Lung microvascular endothelial cell (primary cell): Measurements from ENCODE around the gene WDFY4. TPM values are rescaled to one million over a fixed set of nuclear protein-coding genes. Genes with fewer than 3 reads are reported as not detected.

ENCODE experiments used
- DNase-seq, 2 donors: peaks; one replicate each; pipeline versions ENCODE4 v3.0.0 to v3.0.0-alpha.2; 2010; ENCODE audit warnings: low read depth in 2 of 2
- total RNA-seq: library from RNA; depleted of rRNA; stranded (reverse); fragments of >200 nt; gene quantifications from 2 replicates; pipeline ENCODE4 v1.2.1, GENCODE V29; 2014

Gene WDFY4
- total RNA-seq, 1 donor from 2014 or later: under 0.01 TPM

GRCh38 chr10:48705401-48705938 lies 20.8 kb downstream of the WDFY4 start:
- no peak for DNase-seq

- DNase-seq: no peak
Observed at GRCh38 chr10:48707472-48707871, 22.8 kb downstream of the WDFY4 start.

GRCh38 chr10:48708144-48708543 lies 23.5 kb downstream of the WDFY4 start:
- no peak for DNase-seq

GRCh38 chr10:48710647-48711275 lies 26.1 kb downstream of the WDFY4 start:
- DNase-seq: no peak

- DNase-seq: no peak
Observed at GRCh38 chr10:48711830-48712229, 27.2 kb downstream of the WDFY4 start.

GRCh38 chr10:48714088-48714487 lies 29.4 kb downstream of the WDFY4 start:
- DNase-seq: no peak

- DNase-seq: no peak
Observed at GRCh38 chr10:48716416-48716815, 31.7 kb downstream of the WDFY4 start.

GRCh38 chr10:48720611-48721010 lies 35.9 kb downstream of the WDFY4 start:
- DNase-seq: no peak

- DNase-seq: no peak
Observed at GRCh38 chr10:48722153-48723145, 37.8 kb downstream of the WDFY4 start.

- DNase-seq: no peak
Observed at GRCh38 chr10:48724127-48724526, 39.5 kb downstream of the WDFY4 start.

- DNase-seq: no peak
Observed at GRCh38 chr10:48725708-48726107, 41.0 kb downstream of the WDFY4 start.

- no peak for DNase-seq
Observed at GRCh38 chr10:48727866-48728265, 43.2 kb downstream of the WDFY4 start.

GRCh38 chr10:48729222-48729621 lies 44.5 kb downstream of the WDFY4 start:
- DNase-seq: no peak

- DNase-seq: no peak
Observed at GRCh38 chr10:48729941-48730457, 45.3 kb downstream of the WDFY4 start.

- DNase-seq: no peak
Observed at GRCh38 chr10:48731141-48731540, 46.5 kb downstream of the WDFY4 start.

GRCh38 chr10:48731654-48732053 lies 47.0 kb downstream of the WDFY4 start:
- DNase-seq: no peak

- DNase-seq: no peak
Observed at GRCh38 chr10:48733329-48733728, 48.7 kb downstream of the WDFY4 start.

GRCh38 chr10:48735836-48736390 lies 51.2 kb downstream of the WDFY4 start:
- DNase-seq: no peak

- no peak for DNase-seq
Observed at GRCh38 chr10:48736596-48736995, 51.9 kb downstream of the WDFY4 start.

- DNase-seq: no peak
Observed at GRCh38 chr10:48737886-48738285, 53.2 kb downstream of the WDFY4 start.

GRCh38 chr10:48739170-48739569 lies 54.5 kb downstream of the WDFY4 start:
- DNase-seq: no peak
